HG03045 (cell line): ENCODE measurements around the gene TPBGL.
"Not testable (repeated sequence)": the region's sequence is repeated elsewhere in the genome, so short reads cannot be mapped to it uniquely, and the experiment has no call there.

ENCODE experiments used
- ATAC-seq: cut with Tn5 transposase; IDR thresholded peaks from one replicate; pipeline ENCODE4 v1.9.1; 2021; ENCODE audit warnings: mild to moderate bottlenecking, moderate library complexity; ENCODE audit not compliant: unreplicated experiment

The TPBGL gene

GRCh38 chr11:75271730-75272129 is 31.2 kb downstream of the TPBGL start:
- ATAC-seq = no peak

- ATAC-seq = no peak
These were observed 31.8 kb downstream of the TPBGL start for GRCh38 chr11:75272391-75272790.

- no peak for ATAC-seq
These were observed 32.3 kb downstream of the TPBGL start for GRCh38 chr11:75272821-75273301.

- no peak for ATAC-seq
These were observed 33.1 kb downstream of the TPBGL start for GRCh38 chr11:75273411-75274391.

- ATAC-seq = not testable (repeated sequence)
These were observed 34.1 kb downstream of the TPBGL start for GRCh38 chr11:75274716-75275115.

- no peak for ATAC-seq
These were observed 35.0 kb downstream of the TPBGL start for GRCh38 chr11:75275581-75275980.

GRCh38 chr11:75276186-75276585 is 35.6 kb downstream of the TPBGL start:
- ATAC-seq = no peak

- no peak for ATAC-seq
These were observed 36.1 kb downstream of the TPBGL start for GRCh38 chr11:75276686-75277085.

GRCh38 chr11:75277211-75277805 is 36.7 kb downstream of the TPBGL start:
- no peak for ATAC-seq

GRCh38 chr11:75277991-75278790 is 37.6 kb downstream of the TPBGL start:
- ATAC-seq = no peak

GRCh38 chr11:75279273-75279672 is 38.7 kb downstream of the TPBGL start:
- no peak for ATAC-seq

GRCh38 chr11:75280227-75280701 is 39.7 kb downstream of the TPBGL start:
- ATAC-seq = no peak

GRCh38 chr11:75280770-75281468 is 40.3 kb downstream of the TPBGL start:
- no peak for ATAC-seq

GRCh38 chr11:75281469-75282095 is 41.0 kb downstream of the TPBGL start:
- no peak for ATAC-seq

GRCh38 chr11:75283391-75283931 is 42.9 kb downstream of the TPBGL start:
- ATAC-seq = no peak

- ATAC-seq = no peak
These were observed 45.3 kb downstream of the TPBGL start for GRCh38 chr11:75285776-75286360.

GRCh38 chr11:75286826-75287465 is 46.4 kb downstream of the TPBGL start:
- ATAC-seq = no peak

- ATAC-seq = no peak
These were observed 47.0 kb downstream of the TPBGL start for GRCh38 chr11:75287579-75287978.

- ATAC-seq = no peak
These were observed 48.9 kb downstream of the TPBGL start for GRCh38 chr11:75289511-75289760.
